GM18505 (cell line): ENCODE results near the gene SRP72.
A peak's percentile ranks its signal among the peaks of the same experiment; 100 is the strongest.

Experiments
- ATAC-seq: cut with Tn5 transposase; IDR thresholded peaks from one replicate; pipeline ENCODE4 v1.9.1; 2021; ENCODE audit not compliant: unreplicated experiment
- POLR2A ChIP-seq: IDR thresholded peaks from 4 replicates; pipeline ENCODE4 v1.6.1; 2011; ENCODE audit warnings: borderline replicate concordance; ENCODE audit not compliant: insufficient read depth, insufficient read length; ENCODE audit errors: extremely low read depth

SRP72 gene

GRCh38 chr4:56480691-56481090 lies 13.3 kb downstream of the SRP72 start:
- no peak for ATAC-seq
- no peak for TF ChIP-seq POLR2A

GRCh38 chr4:56496241-56496640 lies 28.8 kb downstream of the SRP72 start:
- no peak for ATAC-seq
- no peak for TF ChIP-seq POLR2A

GRCh38 chr4:56505269-56506130 lies 38.1 kb downstream of the SRP72 start, which contains the start of gene ARL9:
Gene ARL9 (plus strand): TSS chr4:56505791. CDS start chr4:56505863, 72 bp downstream.
- peak; percentile 73 for ATAC-seq
- no peak for TF ChIP-seq POLR2A

GRCh38 chr4:56511098-56511497 lies 43.7 kb downstream of the SRP72 start:
- ATAC-seq = no peak

DNA sequence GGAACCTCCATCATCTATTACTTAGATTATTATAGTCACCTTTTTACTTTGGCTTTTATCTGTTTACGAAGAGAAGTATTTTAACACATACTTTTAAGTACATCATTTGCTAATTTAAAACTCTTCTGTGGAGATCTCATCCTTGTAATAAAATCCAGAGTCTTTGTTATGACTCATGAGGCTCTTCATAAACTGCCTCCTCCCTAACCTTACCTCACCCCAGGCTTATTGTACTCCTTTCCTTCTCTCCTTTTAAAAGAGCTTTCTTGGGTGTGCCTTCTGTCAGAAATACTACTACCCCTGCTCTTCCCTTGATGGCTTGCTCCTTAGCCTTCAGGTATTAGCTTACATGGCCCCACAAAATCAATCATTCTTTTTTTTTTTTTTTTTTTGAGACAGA lies 44.7 kb downstream of the SRP72 start:
- no peak for ATAC-seq
- TF ChIP-seq POLR2A = no peak

More at GRCh38 chr4:56511098-56511497, 43.7 kb downstream of the SRP72 start:
- TF ChIP-seq POLR2A = no peak

DNA sequence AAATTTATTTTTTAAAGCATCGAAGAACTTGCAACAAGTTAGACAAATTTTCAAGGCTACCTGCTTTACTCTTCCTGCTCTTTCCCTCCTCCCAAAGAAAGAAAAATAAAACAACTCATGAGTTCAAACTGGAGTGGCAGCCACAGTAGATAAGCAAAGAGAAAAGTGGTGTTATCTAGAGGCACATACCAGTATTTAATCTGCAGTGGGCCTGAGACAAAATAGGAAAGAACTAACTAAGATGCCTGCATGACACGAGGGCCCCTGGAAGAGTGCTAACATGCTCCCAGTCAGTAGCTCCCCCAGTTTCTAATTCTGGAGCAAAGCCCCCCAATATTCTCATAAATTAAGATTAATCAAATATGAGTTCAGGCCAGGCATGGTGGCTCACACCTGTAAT lies 46.1 kb downstream of the SRP72 start:
- no peak for TF ChIP-seq POLR2A
- no peak for ATAC-seq

DNA sequence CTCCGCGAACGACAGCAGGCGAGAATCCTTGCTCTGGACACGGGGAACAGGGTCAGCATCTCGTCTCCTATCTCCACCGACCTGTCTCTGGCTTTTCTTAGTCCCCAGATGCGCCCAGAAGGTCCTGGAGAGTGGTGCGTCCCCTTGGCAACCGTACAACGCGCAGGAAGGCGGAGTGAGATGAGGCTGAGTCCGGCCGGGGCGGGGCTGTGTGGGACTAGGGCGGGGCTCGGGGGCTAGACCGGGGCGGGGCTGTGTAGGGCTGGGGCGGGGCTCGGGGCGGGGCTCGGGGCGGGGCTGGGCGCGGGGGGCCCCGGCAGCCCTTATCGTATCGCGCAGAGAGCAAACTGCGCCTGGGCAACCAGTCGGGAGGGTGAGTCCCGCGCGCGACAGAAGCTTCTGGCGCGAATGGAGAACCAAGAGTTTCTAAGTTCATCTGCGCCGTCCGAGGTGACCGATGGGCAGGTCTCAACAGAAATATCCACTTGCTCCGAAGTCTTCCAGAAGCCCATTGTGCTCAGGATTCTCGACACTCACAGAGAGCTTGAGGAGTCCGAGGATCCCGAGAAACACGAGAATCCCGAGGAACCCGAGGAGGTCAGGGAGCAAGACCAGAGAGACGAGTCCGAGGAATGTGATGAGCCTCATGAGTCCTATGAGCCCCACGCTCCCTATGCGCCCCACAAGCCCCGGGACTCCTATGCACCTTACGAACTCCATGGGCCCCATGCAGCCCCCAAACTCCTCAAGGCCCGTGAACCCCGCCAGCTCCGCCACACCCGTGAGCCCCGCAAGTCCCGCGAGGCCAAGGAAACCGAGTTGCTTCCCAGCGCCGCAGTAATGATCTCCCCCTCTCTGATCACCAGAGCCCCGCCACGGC lies 63.1 kb downstream of the SRP72 start:
- TF ChIP-seq POLR2A = no peak
- ATAC-seq = peak; percentile 94

GRCh38 chr4:56531149-56531770 lies 63.8 kb downstream of the SRP72 start:
- no peak for ATAC-seq

GRCh38 chr4:56531823-56532222 lies 64.4 kb downstream of the SRP72 start:
- ATAC-seq = no peak
- no peak for TF ChIP-seq POLR2A

More at GRCh38 chr4:56531149-56531770, 63.8 kb downstream of the SRP72 start:
- no peak for TF ChIP-seq POLR2A

DNA sequence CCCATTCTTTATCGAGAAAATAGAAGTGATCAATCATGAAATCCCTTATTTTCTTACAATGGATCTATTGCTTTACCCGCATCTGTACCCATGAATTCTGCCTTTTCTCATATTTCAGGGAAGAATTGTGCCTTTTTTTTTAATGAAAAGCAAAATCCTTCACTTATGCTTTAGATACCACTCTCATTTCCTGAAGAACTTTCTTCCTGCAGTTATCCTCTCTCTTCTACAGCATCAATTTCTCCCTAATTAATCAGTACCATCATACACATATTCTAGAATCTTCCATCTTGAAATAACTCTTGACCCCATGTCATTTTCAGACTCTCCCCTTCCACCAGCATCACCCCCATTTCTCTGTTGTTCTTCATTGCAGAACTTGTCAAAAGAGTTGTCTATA lies 64.8 kb downstream of the SRP72 start:
- no peak for ATAC-seq
- no peak for TF ChIP-seq POLR2A

DNA sequence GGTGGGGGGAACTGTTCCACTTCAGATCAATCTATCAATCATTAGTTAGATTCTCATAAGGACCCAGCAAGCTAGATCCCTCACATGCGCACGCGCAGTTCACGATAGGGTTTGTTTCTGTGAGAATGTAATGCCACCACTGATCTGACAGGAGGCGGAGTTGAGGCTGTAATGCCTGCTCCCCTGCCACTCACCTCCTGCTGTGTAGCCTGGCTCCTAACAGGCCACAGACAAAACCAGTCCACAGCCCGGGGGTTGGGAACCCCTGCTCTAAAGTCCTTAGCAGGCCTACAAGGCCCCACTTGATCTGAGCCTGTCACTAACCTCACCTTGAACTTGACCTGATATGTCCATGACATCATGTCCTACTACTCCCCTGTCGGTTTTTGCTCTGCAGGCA lies 68.5 kb downstream of the SRP72 start:
- no peak for ATAC-seq
- no peak for TF ChIP-seq POLR2A

- TF ChIP-seq POLR2A = no peak
- ATAC-seq = no peak
Observed at GRCh38 chr4:56537147-56537546, 69.7 kb downstream of the SRP72 start.

GRCh38 chr4:56540826-56541225 lies 73.4 kb downstream of the SRP72 start:
- ATAC-seq = no peak
- no peak for TF ChIP-seq POLR2A

GRCh38 chr4:56544573-56545131 lies 77.2 kb downstream of the SRP72 start:
- ATAC-seq = peak; percentile 99
- no peak for TF ChIP-seq POLR2A

DNA sequence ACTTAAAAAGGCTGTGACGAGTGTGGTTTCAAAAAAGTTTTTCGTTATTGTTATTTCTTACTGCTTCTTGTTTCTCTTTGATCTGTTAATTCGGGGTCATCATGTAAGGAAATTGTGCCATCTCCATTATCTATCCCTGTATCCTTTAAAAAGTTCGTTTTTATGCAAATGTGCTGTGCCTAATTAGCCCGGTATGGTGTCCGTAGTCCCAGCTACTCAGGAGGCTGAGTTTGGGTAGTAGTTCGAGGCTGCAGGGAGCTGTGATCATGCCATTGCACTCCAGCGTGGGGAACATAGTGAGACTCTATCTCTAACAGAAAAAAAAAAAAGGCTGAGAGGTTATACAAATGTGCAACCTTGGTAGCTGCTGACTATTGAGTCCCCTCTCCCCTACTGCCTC lies 83.2 kb downstream of the SRP72 start:
- ATAC-seq = no peak
- no peak for TF ChIP-seq POLR2A
